HUES6 (cell line): ENCODE measurements around the gene NOSIP.

Experiments
- H3K27ac ChIP-seq: 2 replicates; pipeline ENCODE4 v1.7.0; 2013; ENCODE audit warnings: low read depth, mild to moderate bottlenecking, low read length, inconsistent platforms
- H3K27me3 ChIP-seq: 2 replicates; pipeline ENCODE4 v1.6.1; 2013; ENCODE audit warnings: low read length; ENCODE audit not compliant: control insufficient read depth, insufficient read depth
- H3K36me3 ChIP-seq: 2 replicates; pipeline ENCODE4 v1.6.1; 2013; ENCODE audit warnings: low read length; ENCODE audit not compliant: control insufficient read depth, insufficient read depth
- H3K4me1 ChIP-seq: 2 replicates; pipeline ENCODE4 v1.6.1; 2013; ENCODE audit warnings: low read length; ENCODE audit not compliant: control insufficient read depth, insufficient read depth
- H3K4me3 ChIP-seq: 2 replicates; pipeline ENCODE4 v1.5.1; 2013; ENCODE audit warnings: low read depth, low read length
- H3K9ac ChIP-seq: one replicate; pipeline ENCODE4 v1.6.1; 2013; ENCODE audit warnings: mild to moderate bottlenecking, low read length
- H3K9me3 ChIP-seq: 2 replicates; pipeline ENCODE4 v1.6.1; 2013; ENCODE audit warnings: low read depth, low read length; ENCODE audit not compliant: control insufficient read depth, insufficient read depth

The NOSIP gene

GRCh38 chr19:49594157-49594992 lies 14.0 kb upstream of the NOSIP start:
- H3K9ac ChIP-seq: no peak overlapping the region
- H3K4me3 ChIP-seq: peak overlapping the region; percentile 27; the same call in 1 of the 2 replicates
- H3K27me3 ChIP-seq: no peaks in the 10 kb centered on the region
- no peak overlapping the region for H3K27ac ChIP-seq
- peaks cover 10% of the 10 kb centered on the region; the same call in 1 of the 2 replicates for H3K4me1 ChIP-seq
- H3K36me3 ChIP-seq: peaks cover 49% of the 10 kb centered on the region
- H3K9me3 ChIP-seq: no peaks in the 10 kb centered on the region

- peaks cover 10% of the 10 kb centered on the region; the same call in 1 of the 2 replicates for H3K4me1 ChIP-seq
- H3K9me3 ChIP-seq: no peaks in the 10 kb centered on the region
- peaks cover 40% of the 10 kb centered on the region for H3K36me3 ChIP-seq
- H3K9ac ChIP-seq: peak overlapping the region; percentile 48
- no peaks in the 10 kb centered on the region for H3K27me3 ChIP-seq
- no peak overlapping the region for H3K27ac ChIP-seq
- peak overlapping the region; percentile 77 for H3K4me3 ChIP-seq
These were observed 13.1 kb upstream of the NOSIP start for GRCh38 chr19:49593233-49594113.

DNA sequence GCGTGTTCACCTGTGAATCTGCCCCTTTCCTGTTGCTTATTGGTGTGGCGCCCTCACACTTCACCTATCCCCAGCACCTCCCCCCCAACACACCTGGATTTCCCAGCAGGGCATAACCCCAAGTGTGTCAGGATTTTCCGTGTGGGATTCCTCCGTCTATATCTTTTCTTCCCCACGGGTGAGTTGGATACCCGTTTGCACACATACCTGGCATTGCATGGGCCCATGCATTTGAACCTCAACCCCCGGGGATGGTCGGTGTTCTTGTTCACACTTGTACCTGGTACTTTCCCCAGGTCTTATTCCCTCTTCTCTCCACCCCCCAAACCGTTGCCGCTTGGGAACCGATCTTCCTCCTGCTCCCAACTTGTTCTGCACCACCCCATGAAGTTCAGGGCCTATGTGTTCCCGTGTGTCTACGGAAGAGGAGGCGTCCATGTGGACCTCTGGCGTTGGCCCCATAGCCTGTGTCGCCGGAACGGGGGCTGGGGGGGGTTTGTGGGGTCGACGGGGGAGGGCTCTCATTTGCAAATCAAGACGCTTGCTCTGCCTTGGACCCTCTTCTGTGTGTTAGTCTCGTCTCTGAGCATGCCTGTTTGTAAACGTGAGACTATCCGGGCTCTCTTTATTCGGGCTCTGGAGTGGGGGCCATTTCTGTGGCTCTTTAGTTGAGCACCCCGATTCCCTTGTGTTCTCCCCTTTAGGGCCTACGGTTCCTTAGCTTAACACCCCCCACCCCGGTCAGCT lies 12.3 kb upstream of the NOSIP start:
- Histone ChIP-seq H3K4me1 (peaks cover 10% of the 10 kb centered on the region; the same call in 1 of the 2 replicates), H3K27me3 (no peaks in the 10 kb centered on the region), H3K4me3 (peak overlapping the region; percentile 77), H3K9ac (peak overlapping the region; percentile 82), H3K9me3 (no peaks in the 10 kb centered on the region), H3K27ac (0 out of 2 replicates have a peak overlapping the region, but pooled peaks have one; percentile 84), H3K36me3 (peaks cover 34% of the 10 kb centered on the region)

DNA sequence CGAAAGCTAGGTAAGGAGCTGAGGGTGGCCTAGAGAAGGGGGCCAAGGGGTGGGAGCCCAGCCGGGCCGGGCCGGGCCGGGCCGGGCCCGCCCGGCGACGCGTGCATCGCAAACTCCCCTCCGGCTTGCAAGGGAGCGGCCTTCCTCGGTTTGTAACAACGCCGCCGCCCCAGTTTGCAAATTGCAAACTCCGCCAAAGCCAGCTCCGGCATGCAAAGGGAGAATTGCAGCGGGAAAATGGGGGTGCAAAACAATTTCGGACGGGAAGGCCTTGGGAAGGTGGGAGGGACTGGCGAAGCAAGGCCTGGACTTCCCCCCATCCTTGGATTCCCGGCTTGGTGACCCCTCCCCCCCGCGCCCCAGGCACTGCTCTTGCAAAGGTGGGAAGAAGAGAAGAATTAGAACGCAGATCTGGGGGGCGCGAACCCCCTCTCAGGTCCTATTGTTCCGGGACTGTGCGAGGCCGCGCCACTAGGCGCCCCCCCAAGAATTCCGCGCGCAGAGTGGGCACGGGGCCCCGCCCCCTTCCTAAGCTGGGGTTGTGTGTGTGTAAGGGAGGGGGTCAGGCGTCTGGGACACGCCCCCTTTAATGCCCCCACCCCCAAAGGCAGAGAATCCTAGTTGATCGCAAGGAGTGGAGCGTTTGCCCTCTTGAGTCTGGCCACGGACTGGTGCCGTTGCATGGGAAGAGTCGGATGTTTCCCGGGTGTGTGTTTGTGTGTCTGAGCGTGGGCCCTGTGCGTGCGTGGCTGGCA lies 11.6 kb upstream of the NOSIP start:
- Histone ChIP-seq H3K4me3 (peak overlapping the region; percentile 77), H3K4me1 (peaks cover 10% of the 10 kb centered on the region; the same call in 1 of the 2 replicates), H3K27me3 (no peaks in the 10 kb centered on the region), H3K27ac (peak overlapping the region; percentile 84; the same call in 1 of the 2 replicates), H3K9me3 (no peaks in the 10 kb centered on the region), H3K9ac (peak overlapping the region; percentile 82), H3K36me3 (peaks cover 27% of the 10 kb centered on the region)

DNA sequence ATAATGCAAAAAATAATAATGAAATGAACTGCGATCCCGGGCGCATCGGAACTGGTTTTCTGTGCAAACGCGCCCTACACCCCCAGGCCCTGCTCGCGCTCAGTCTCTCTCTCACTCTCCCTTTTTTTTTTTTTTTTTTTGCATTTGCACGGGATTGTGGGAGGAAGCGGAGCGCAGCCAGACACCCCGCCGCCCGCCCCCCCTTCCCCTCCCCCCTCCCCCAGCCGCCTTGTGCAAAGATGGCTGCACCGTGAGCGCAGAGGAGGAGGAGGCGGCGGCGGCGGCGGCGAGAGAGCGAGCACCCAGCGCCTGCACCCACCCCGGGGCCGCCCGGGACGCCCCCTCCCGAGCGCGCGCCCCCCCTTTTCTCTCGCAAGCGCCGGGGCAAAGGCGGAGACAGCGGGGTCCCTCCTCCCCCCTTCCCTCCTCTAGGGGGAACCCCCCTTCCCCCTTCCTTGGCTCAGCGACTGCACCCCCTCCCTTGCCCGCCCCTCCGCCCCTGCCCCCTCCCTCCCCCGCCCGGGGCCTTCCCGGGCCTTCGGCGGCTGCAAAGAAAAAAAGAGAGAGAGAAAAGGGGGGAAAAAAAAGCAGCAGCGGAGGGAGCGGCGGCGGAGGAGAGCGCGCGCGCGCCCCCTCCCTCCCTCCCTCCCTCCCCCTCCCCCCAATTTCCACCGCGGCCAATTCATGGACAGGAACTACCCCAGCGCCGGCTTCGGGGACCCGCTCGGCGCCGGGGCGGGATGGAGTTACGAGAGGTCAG lies 10.8 kb upstream of the NOSIP start, which contains the start of gene PRR12:
Gene PRR12, plus strand, starts transcription at position 212 of the 760 bp plus-strand sequence. Its CDS starts 473 bp downstream, at position 685.
- Histone ChIP-seq H3K9me3 (no peaks in the 10 kb centered on the region), H3K36me3 (peaks cover 20% of the 10 kb centered on the region), H3K27ac (peak within 1 kb of the TSS; percentile 84; the same call in 1 of the 2 replicates), H3K4me3 (peak within 1 kb of the TSS; percentile 77), H3K4me1 (peaks cover 10% of the 10 kb centered on the region; the same call in 1 of the 2 replicates), H3K27me3 (no peaks in the 10 kb centered on the region), H3K9ac (peak within 1 kb of the TSS; percentile 85)

DNA sequence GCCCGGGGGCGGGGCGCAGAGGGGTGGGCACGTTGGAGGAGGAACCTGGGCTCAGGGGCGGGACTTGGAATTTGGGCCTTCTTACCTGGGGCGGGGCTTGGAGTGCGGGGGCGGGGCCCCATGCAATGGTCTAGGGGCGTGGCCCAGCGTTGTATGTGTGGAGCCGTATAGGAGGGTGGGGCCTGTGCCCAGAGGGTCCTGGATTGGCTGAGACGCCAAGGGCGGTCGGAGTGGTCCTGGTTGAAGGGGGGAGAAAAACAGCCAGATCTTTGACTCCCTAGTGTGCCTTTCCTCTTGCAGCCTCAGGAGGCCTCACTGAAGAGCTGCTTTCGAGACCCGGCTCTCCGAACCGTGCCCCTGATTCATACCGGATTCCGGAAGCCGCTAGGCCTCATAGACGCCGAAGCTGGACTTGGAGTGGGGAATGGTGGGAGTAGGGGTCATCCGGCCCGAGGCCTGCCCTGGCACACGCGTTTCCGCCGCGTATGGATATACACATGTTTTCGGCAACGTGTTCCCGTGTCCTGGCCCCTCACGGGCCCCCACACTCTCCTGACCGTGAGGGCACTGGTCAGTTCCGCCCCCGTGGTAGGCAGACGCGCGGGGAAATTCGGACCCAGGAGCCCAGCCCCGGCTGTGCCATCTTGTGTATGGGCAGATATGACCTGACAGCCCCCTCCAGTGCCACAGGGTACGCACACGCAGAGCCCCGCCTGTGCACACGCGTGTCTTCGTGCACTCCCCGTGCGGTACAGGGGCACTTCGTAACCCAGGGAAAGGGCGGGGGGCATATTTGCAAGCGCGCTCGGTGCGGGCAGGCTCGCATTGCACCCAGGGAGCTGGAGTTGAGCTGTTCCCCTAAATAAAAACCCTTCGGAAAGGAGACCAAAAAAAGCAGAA lies 10.0 kb upstream of the NOSIP start:
- H3K27ac ChIP-seq: peak overlapping the region; percentile 78; the same call in 1 of the 2 replicates
- H3K9ac ChIP-seq: peak overlapping the region; percentile 85
- peaks cover 14% of the 10 kb centered on the region for H3K36me3 ChIP-seq
- H3K4me3 ChIP-seq: peak overlapping the region; percentile 73
- H3K4me1 ChIP-seq: peaks cover 11% of the 10 kb centered on the region; the same call in 1 of the 2 replicates
- H3K27me3 ChIP-seq: no peaks in the 10 kb centered on the region
- no peaks in the 10 kb centered on the region for H3K9me3 ChIP-seq

GRCh38 chr19:49589502-49589905 lies 9.1 kb upstream of the NOSIP start:
- no peaks in the 10 kb centered on the region for H3K27me3 ChIP-seq
- peaks cover 10% of the 10 kb centered on the region for H3K36me3 ChIP-seq
- H3K27ac ChIP-seq: no peak overlapping the region
- H3K9me3 ChIP-seq: no peaks in the 10 kb centered on the region
- peak overlapping the region; percentile 41; the same call in 1 of the 2 replicates for H3K4me3 ChIP-seq
- H3K9ac ChIP-seq: no peak overlapping the region
- H3K4me1 ChIP-seq: peaks cover 18% of the 10 kb centered on the region; the same call in 1 of the 2 replicates

DNA sequence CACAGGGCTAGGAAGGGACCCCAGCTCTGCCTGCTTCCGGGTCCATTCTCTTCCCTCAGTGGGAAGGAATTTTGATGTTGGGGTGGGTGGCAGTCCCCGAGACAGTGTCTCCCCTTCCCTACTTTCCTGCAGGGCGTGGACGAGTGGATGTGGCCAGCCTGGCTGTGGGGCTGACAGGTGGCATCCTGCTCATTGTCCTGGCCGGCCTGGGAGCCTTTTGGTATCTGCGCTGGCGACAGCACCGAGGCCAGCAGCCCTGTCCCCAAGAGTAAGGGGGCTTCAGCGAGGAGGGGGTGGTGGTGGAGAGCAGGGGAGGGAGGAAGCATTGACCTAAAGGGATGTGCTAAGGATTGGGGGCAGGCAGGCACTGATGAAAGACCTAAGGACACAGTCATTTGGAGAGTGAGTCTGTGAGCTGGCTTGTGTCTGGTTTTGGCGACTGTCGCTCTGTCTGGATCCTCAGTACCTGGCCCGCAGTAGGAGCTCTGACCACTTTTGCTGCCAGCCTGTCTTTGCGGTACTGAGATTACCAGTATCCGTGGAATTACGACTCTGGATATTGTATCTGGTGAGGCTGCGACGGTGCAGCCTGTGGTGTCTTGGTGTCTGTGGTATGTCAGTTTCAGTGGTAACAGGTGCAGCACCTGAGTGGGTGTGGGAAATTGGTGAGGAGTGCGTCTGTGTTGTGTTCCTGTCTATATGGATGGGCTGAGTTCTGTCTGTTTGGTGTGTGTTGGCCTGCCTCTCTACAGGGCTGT lies 8.2 kb upstream of the NOSIP start:
- no peaks in the 10 kb centered on the region for H3K27me3 ChIP-seq

More for the DNA sequence above, 8.2 kb upstream of the NOSIP start:
- no peak overlapping the region for H3K9ac ChIP-seq
- H3K4me3 ChIP-seq: no peak overlapping the region
- no peaks in the 10 kb centered on the region for H3K9me3 ChIP-seq
- H3K4me1 ChIP-seq: peaks cover 13% of the 10 kb centered on the region; the same call in 1 of the 2 replicates
- no peaks in the 10 kb centered on the region for H3K36me3 ChIP-seq
- H3K27ac ChIP-seq: no peak overlapping the region
